Forelimb muscle (tissue), 1 donor: Measurements from ENCODE around the gene GPR50. TPM values are rescaled to one million over a fixed set of nuclear protein-coding genes. Genes with fewer than 3 reads are reported as not detected.

ENCODE experiments used
- DNase-seq: peaks from one replicate; pipeline ENCODE4 v3.0.0-alpha.2; 2013; ENCODE audit warnings: low read depth
- polyA plus RNA-seq: library from polyadenylated mRNA; unstranded; fragments of 120-200 nt; gene quantifications from one replicate; pipeline ENCODE4 v1.2.1, GENCODE V29; 2013; ENCODE audit not compliant: insufficient read length

The GPR50 gene
- polyA plus RNA-seq = not detected

DNA sequence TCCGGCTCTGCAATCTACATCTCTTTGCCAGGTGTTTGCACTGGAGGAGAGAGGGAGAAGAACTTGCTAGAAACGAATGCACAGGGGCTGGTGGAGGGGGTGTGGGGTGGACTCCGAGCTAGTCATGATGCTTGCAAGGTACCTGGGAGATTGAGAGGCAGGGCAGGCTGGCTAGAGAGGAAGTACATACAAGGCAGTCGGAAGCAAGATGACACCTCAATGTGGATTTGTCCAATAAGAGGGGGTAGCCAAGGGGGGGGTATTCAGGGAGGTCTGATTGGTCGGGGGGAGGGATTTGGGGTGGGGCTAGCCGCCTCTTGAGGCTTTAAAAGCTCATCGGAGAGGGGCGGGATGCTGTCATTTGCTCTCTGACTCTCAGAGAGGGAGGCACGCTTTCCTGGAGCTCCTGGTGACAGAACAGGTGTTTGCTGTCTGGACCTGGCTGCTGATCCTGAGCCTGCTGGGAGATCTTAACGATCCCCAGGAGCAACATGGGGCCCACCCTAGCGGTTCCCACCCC, at the start of gene GPR50:
TSS of gene GPR50 (plus strand) at position 354 of the 520 bp plus-strand sequence. CDS start at position 492, 138 bp downstream.
- no peak for DNase-seq

GRCh38 chrX:151132531-151132930, 43.9 kb upstream of the GPR50 start:
- no peak for DNase-seq

DNA sequence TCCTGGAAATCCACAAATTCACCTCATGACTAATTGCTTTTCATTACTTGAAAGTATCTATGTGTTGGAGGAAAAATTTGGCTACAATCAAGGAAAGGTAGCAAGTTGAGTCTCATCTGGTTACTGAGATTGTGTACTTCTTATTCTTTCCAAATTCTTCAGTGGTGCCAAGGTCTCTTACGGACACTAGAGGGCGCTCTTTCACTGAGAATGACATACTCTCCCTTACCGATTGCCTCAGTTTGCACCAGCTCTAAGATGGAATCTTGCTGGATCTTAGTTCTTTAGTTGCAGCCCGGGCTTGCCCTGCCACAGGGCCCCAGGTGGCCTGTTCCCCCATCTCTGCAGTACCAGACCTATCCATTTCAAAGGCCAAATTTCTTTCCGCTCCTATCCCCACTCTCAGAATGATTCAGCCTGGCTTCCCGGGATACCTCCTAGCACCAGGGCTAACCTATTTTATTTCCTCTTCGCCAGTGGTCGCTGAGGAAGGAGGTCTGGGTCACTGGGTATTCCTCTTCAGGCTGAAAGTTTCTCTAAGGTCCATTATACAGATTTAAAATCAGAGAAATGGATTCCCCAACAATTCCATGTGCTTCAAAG, 24.6 kb upstream of the GPR50 start:
- DNase-seq = peak; percentile 45

GRCh38 chrX:151153086-151153485, 23.3 kb upstream of the GPR50 start:
- DNase-seq = no peak

DNA sequence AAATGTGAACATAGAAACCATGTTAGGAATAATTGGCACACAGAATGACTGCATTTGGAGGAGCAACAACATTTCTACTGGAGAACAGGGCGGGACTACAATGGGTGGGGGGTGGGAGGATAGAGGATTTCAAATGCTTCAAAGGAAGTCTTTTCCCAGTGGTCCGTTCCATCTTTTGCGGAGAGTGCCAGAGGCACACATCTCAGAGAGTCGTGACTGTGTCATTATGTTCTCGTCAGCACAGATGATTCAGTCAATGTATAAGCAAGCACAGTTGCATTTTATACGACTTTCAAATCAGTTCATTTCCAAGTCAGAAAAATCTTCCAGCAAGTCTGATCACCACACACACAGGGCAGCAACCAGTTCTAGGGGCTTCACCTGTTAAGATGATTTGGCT, 22.7 kb upstream of the GPR50 start:
- DNase-seq = no peak

DNA sequence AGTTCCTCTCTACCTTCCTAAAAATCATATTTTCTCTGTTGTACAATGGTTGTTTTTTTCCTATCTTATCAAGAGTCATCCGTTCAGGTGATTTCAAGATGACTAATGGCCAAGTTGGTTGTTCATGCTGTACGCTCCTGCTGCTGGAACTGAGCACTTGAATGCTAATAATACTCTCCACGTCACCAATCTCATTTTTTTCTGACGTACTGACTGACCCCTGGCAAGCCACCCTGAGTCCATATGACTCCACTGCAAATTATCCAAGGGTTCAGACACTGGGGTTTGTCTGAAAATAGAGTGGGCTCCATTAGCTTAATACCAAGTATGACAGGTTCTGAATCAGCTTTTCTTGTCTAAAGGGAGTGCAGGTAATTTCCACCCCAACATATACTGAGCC, 21.1 kb upstream of the GPR50 start:
- DNase-seq = no peak

- no peak for DNase-seq
These were observed 14.7 kb upstream of the GPR50 start for GRCh38 chrX:151161690-151162089.

- no peak for DNase-seq
These were observed 8.5 kb upstream of the GPR50 start for GRCh38 chrX:151167791-151168345.

DNA sequence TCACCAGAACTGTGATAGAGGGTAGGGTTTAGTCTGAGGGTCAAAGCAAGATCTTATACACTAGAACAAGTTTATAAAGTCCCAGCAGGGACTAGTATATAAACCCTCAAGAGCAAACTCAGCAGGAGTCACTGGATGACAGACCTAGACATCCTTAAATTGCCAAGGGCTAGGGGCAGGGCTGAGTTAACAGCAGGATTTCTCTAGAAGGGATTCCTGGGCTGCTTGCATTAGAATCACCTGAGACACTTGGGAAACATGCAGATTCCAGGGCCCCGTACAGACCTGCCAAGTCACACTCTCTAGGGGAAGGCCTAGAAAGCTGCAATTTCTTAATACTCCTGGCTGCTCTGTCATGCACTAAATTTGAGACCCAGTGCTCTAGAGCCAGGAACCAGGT, 6.6 kb upstream of the GPR50 start:
- DNase-seq = no peak

DNA sequence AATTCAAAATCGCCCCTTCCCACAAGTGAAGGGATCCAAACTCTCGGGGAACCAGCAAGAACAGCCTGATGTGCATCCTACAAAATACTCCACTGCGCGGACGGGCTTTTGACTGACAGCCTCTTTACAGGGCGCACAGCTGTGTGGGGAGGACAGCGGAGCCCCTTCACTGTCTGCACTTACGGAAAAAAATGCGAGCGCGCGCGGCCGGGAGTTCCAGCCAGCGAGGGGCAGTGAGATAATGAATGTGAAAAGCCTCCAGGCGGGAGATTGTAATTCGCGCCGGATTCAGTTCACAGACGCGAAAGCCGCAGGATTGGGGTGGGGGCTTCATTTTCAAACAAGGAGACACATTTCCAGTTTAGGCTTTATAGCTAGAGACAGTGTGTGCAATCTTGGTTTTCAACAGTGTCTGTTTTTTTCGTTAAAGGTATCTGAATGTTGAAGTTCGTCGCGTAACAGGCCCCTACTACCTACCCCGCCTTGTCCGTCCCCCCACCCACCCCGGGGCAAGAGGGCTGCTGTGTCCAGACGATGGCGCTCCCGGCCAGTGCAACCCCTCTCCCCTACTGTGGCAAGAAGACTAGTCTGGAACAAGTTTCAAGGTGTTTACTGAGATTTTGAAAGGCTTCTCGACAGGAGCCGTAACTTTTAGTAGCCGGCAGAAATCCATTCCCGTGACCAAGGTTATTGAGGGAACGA, 1.7 kb upstream of the GPR50 start:
- DNase-seq = no peak

- no peak for DNase-seq
These were observed 911 bp upstream of the GPR50 start for GRCh38 chrX:151175283-151176062.

- no peak for DNase-seq
These were observed 1.0 kb downstream of the GPR50 start for GRCh38 chrX:151177141-151178027.

GRCh38 chrX:151178746-151179145, 2.4 kb downstream of the GPR50 start:
- no peak for DNase-seq

- DNase-seq = no peak
These were observed 4.0 kb downstream of the GPR50 start for GRCh38 chrX:151180400-151180799.

GRCh38 chrX:151181088-151181487, 4.7 kb downstream of the GPR50 start:
- DNase-seq = no peak

DNA sequence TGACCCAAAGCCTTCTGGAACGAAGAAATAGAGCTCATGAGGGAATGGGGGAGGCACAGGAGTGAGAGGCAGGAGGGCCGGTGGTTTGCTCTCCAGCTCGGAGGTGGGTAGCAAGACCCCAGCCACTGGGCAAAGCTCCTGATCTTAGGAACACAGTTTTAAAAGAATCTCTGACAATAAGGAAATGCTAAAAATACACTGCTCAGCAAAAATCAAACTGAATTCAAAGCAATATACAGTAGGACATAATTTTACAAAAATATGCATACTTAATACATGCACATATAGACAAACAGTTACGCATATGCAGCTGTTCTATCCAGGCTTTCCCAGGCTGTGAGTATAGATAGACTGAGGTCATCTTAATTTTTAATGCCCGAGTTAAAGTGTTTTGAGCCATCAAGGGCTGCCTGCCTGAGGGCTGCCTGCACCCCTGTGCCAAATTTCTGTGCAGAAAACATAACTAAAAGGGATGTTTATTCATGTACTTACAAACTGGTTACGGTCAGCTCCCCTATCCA, 6.9 kb downstream of the GPR50 start:
- no peak for DNase-seq

DNA sequence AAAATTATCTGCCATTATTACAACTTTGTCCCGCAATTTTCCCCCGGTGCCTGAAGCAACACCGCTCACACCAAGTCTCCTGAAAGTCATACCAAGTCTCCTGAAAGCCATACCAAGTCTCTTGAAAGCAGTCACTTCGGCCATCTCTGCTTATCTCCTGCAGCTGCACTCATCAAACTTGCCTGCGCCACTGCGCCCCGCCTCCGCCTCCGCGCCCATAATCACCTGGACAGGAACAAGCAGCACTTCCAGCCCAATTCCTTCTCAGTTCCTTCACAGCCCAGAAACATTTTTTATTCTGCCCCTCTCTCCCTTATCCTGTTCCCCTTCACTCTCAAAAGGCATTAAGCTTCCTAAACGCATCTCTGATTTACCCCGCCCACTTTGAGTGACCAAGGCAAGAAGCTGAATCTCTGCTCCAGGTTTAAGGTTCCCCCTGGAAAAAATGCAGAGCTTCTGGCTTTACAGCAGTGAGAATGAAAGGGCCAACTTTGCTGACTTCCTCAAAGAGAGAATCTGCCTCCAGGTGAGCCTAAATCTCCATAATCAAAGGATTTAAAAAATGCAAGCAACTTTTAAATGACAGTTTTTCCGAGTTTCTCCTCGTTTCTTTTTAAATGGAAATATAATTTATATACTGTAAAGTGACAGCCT, 7.7 kb downstream of the GPR50 start:
- no peak for DNase-seq

- DNase-seq = no peak
These were observed 8.3 kb downstream of the GPR50 start for GRCh38 chrX:151184705-151185104.

GRCh38 chrX:151206871-151207270, 30.5 kb downstream of the GPR50 start:
- no peak for DNase-seq

DNA sequence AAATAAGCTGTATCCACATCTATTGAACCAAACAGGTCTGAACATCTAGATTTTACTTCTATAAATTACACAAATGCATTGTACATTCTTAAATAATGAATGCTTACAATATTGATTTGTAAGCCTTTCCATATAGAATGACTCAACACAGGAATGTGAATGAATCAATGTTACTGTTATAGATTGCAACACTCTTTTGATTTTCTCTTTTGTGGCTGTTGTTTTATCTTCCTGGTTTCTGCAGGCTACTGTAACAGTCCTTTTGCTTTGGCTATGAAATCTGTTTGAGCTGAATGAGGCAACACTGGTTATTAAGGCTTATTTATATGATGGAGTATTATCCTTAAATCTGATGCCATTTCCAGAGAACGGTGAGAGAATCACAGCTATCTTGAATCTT, 49.5 kb downstream of the GPR50 start:
- DNase-seq = no peak
